Smooth muscle cell of the pulmonary artery (primary cell): ENCODE data around the gene ADAMTS16. TPM values are rescaled to one million over a fixed set of nuclear protein-coding genes. Genes with fewer than 3 reads are reported as not detected.

ENCODE experiments used
- total RNA-seq: library from RNA; depleted of rRNA; stranded (reverse); fragments of >200 nt; gene quantifications from 2 replicates; pipeline ENCODE4 v1.2.3, GENCODE V29; 2014

Gene ADAMTS16
- not detected in 2 replicates for total RNA-seq

GRCh38 chr5:5139777-5140478, at the start of gene ADAMTS16:
ADAMTS16 (plus strand) TSS chr5:5140330; CDS start chr5:5140468, 138 bp downstream.

